GM18951 (cell line): ENCODE measurements around the gene MAP4K5.
A peak's percentile ranks its signal among the peaks of the same experiment; 100 is the strongest.

Source experiments
- POLR2A ChIP-seq: IDR thresholded peaks from 4 replicates; pipeline ENCODE4 v1.6.1; 2011; ENCODE audit warnings: mild to moderate bottlenecking; ENCODE audit not compliant: insufficient read length, insufficient read depth; ENCODE audit errors: extremely low read depth
- in situ Hi-C: fragments of 300-500 bp; cut with MboI; formaldehyde crosslinking; loops from one replicate; pipeline ENCODE4 v1.12.0; 2022; ENCODE audit warnings: low sequenced_read_pairs, mixed read lengths, inconsistent platforms; ENCODE audit not compliant: unreplicated experiment

The MAP4K5 gene

GRCh38 chr14:50397390-50398188 lies 134.8 kb downstream of the MAP4K5 start:
- in situ Hi-C loops = no loop called here
- no peak for TF ChIP-seq POLR2A

DNA sequence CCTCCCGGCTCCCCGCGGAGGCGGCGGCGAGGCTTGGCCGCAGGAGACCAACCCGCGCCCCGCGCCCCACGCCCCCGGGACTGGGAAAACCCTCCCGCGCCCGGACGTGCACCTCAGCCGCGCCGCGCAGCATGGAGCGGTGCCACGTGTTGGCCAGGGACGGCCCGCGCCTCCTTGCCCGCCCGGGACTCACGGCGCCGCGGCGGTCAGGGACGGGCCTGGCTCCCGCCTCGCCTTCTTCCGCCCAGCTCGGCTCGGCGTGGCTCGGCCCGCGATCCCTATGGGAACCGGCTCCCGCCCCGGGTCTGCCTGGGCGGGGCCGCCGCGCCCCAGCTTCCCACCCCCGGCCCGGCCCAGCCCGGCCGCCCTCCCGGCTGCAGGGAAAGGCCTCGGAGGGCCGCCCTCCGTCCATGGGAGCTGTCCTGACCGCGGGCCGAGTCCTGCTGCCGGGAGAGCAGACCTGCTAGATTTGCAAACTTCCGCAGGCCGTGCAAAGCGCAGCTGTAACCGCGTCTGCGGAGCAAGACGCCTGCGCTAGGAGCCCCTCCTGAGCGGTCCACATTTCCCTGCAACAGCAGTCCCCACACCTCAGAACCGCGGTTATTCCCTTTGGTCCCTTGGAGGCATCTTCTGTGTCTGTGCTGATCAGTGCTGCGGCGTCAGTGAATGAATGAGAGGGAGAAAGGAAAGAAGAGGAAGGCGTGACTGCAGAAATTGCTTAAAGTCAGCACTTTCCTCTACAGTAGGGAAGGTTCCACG lies 135.6 kb downstream of the MAP4K5 start, which contains the start of gene CDKL1:
TSS of gene CDKL1 (minus strand) at position 251 of the 759 bp plus-strand sequence. CDS start 1,013 bp downstream, outside the sequence.
- peak; percentile 52 for TF ChIP-seq POLR2A
- in situ Hi-C loops = no loop called here

- in situ Hi-C loops = no loop called here
- TF ChIP-seq POLR2A = no peak
These were observed 136.9 kb downstream of the MAP4K5 start for GRCh38 chr14:50395448-50395847.

GRCh38 chr14:50394713-50395112 lies 137.7 kb downstream of the MAP4K5 start:
- in situ Hi-C loops = no loop called here
- TF ChIP-seq POLR2A = no peak

GRCh38 chr14:50389668-50390441 lies 142.5 kb downstream of the MAP4K5 start:
- in situ Hi-C loops = no loop called here
- TF ChIP-seq POLR2A = no peak

- TF ChIP-seq POLR2A = no peak
- in situ Hi-C loops = no loop called here
These were observed 144.0 kb downstream of the MAP4K5 start for GRCh38 chr14:50388256-50388931.

GRCh38 chr14:50387548-50387947 lies 144.8 kb downstream of the MAP4K5 start:
- in situ Hi-C loops = no loop called here
- no peak for TF ChIP-seq POLR2A

DNA sequence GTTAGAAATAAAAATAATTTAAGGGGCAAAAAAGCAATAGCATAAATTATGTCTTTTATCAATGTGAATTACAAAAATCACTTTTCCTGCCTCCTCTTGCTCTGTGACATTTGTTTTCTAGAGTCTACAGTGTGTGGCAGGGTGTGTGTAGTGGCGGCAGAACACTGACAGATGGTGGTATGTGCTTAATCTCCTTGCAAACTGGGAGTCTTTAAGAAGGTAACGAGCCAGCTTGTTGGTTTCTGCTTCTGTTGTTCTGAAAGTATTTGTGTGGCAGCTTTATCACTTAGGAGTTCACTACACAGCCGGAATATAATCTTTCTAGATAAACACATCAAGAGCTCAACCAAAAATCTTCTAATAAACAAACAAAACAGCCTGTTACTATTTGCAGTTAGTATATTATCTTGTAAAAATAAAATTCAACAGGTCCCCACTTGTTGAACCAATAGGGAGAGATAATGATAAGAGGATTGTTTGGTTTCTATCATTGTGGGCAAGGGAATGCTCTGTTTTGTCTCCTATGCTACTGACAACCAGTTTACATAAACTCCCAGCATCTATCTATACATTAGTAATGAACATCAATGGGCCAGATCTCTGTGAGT lies 148.6 kb downstream of the MAP4K5 start:
- in situ Hi-C loops = no loop called here
- TF ChIP-seq POLR2A = no peak

- in situ Hi-C loops = no loop called here
- TF ChIP-seq POLR2A = no peak
These were observed 150.5 kb downstream of the MAP4K5 start for GRCh38 chr14:50381823-50382287.

DNA sequence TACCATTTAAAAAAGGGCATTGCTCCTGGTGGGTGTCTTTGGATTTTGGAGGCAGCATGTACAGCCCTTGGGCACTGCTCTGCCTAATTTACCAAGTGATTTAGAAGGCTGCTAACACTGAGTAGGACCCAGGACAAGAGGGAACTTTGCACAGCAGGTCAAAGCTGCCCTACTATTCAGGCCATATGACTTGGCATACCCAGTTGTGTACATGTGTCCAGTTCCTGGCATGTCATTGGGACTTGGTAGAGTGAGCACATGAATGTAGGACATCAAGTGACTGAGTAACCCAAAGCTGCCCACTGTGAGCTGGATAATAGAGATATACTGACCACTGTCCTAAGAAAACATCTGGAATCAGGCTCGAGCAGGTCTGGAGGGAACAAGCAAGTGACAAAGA lies 151.4 kb downstream of the MAP4K5 start:
- no peak for TF ChIP-seq POLR2A
- in situ Hi-C loops = no loop called here

- in situ Hi-C loops = no loop called here
- no peak for TF ChIP-seq POLR2A
These were observed 151.9 kb downstream of the MAP4K5 start for GRCh38 chr14:50380455-50380854.

DNA sequence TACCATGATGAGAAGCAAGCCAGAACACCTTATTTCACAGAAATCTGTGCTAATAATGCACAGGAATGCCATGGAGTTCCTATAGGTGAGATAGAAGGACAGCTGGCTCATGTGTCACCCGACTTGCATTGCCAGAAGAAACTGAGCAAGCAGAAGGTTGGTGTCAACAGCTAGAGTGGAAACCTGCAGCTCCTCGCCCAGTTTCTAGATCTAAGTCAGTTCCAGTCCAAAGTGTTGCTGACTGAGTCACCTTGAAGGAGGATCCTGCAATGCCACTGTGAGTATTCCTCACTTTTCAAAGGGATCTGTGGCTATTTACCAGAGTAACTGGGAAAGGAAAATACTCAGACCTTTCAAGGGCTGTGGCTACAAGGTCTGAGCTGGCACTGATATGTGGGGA lies 152.8 kb downstream of the MAP4K5 start:
- TF ChIP-seq POLR2A = no peak
- in situ Hi-C loops = no loop called here
